HFFc6 (cell line): ENCODE data around the gene LRRN2. TPM values are rescaled to one million over a fixed set of nuclear protein-coding genes. Genes with fewer than 3 reads are reported as not detected.

Source experiments
- DNase-seq: peaks from one replicate; pipeline ENCODE4 v3.0.0-alpha.2; 2018
- H3K27ac Mint-ChIP-seq: 2 replicates; pipeline ENCODE4 v1.8.0; 2020; ENCODE audit warnings: mild to moderate bottlenecking, mixed read lengths
- H3K27me3 Mint-ChIP-seq: 2 replicates; pipeline ENCODE4 v1.8.0; 2021; ENCODE audit warnings: mild to moderate bottlenecking, moderate library complexity, mixed read lengths; ENCODE audit not compliant: insufficient read depth
- H3K36me3 Mint-ChIP-seq: 2 replicates; pipeline ENCODE4 v1.8.0; 2021; ENCODE audit warnings: low read depth, mixed read lengths
- H3K4me1 Mint-ChIP-seq: 2 replicates; pipeline ENCODE4 v1.8.0; 2020; ENCODE audit warnings: low read depth, mixed read lengths
- H3K4me3 Mint-ChIP-seq: 2 replicates; pipeline ENCODE4 v1.8.0; 2020; ENCODE audit warnings: mild to moderate bottlenecking, moderate library complexity, mixed read lengths
- H3K9me3 Mint-ChIP-seq: 2 replicates; pipeline ENCODE4 v1.8.0; 2020; ENCODE audit warnings: mild to moderate bottlenecking, mixed read lengths
- total RNA-seq, 6 experiments: library from RNA; stranded (reverse); fragmentation: NEBNext Ultra II Directional; extraction: Animal tissue kit (Norgen Biotek cat#: 25700); gene quantifications; 2 replicates in 1 of 6; 3 replicates in 5 of 6; pipeline ENCODE4 v1.2.3, GENCODE V29; 2021
- TF ChIP-seq, protein P1 (sequence below): fragments of 200-600 bp; sonication (generic); IDR thresholded peaks from 2 replicates; pipeline ENCODE4 v1.5.0; 2021; ENCODE audit warnings: antibody characterized with exemption, mild to moderate bottlenecking

LRRN2 gene
- total RNA-seq, 6 experiments from 2014 or later, result not detected

DNA sequence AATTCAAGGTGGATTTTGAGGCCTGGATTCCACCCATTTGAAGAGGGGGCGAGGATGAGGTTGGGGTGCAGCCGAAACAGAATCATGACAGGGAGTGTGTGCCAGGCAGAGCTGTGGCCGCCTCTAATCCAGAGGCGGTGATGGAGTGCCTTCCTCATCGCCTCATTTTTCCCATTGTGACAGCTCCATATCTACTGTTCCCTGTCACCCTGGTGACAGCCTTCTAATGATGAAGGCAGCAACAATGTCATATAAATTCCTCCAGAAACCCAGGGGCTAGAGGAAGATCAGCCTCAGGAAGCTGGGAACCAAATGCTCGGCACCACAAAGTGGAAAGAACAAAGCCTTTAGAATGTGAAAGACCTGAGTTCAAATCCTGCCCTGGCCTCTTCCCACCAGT is 42.0 kb downstream of the LRRN2 start:
- Mint-ChIP-seq H3K4me3 (no peak overlapping the region), H3K27ac (no peak overlapping the region), H3K27me3 (peaks cover 33% of the 10 kb centered on the region), H3K4me1 (peaks cover 7% of the 10 kb centered on the region), H3K9me3 (no peaks in the 10 kb centered on the region), H3K36me3 (no peaks in the 10 kb centered on the region)
- TF ChIP-seq, protein P1, sequence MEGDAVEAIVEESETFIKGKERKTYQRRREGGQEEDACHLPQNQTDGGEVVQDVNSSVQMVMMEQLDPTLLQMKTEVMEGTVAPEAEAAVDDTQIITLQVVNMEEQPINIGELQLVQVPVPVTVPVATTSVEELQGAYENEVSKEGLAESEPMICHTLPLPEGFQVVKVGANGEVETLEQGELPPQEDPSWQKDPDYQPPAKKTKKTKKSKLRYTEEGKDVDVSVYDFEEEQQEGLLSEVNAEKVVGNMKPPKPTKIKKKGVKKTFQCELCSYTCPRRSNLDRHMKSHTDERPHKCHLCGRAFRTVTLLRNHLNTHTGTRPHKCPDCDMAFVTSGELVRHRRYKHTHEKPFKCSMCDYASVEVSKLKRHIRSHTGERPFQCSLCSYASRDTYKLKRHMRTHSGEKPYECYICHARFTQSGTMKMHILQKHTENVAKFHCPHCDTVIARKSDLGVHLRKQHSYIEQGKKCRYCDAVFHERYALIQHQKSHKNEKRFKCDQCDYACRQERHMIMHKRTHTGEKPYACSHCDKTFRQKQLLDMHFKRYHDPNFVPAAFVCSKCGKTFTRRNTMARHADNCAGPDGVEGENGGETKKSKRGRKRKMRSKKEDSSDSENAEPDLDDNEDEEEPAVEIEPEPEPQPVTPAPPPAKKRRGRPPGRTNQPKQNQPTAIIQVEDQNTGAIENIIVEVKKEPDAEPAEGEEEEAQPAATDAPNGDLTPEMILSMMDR, result no peak
- DNase-seq, result no peak

DNA sequence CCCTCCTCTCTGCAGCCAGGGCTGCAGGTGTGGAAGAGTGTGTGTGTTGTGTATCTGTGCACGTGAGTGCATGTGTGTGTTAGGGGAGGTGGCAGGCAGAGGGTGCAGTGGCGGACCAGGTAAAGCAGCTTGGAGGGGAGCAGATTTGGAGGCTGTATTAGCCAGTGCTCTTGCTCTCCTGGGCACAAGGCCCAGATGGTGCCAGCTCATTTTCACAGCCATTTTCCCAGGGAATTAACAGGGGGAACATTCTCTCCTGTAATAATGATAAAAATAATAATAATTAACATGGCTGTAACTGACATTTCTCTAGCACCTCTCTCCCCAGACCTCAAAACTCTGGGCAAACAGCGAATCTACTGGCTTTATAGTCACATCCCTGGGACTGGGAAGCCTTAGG is 43.6 kb downstream of the LRRN2 start:
- Mint-ChIP-seq H3K9me3 (no peaks in the 10 kb centered on the region), H3K4me1 (peaks cover under 1% of the 10 kb centered on the region), H3K36me3 (no peaks in the 10 kb centered on the region), H3K27ac (no peak overlapping the region), H3K4me3 (no peak overlapping the region), H3K27me3 (peaks cover 34% of the 10 kb centered on the region)
- TF ChIP-seq, protein P1, result no peak
- DNase-seq, result no peak

DNA sequence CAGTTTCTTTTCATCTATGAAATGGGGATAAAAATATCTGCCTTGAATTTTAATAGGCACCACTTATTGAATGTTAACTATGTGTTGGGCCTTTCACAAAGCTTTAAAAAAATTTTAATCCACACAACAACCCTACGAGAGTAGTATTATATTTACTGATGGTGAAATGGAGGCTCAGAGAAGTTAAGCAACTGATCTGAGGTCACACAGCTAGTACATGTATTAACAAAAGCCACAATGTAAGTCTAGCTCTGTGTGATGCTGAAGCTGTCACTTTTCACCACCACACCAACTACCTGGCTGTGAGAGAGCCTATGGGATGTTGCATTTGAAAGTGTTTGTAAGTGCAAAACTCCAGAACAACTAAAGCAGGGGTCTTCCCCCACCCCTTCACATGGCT is 44.1 kb downstream of the LRRN2 start:
- TF ChIP-seq, protein P1, result no peak
- H3K27ac Mint-ChIP-seq, result no peak overlapping the region
- no peak for DNase-seq
- H3K4me1 Mint-ChIP-seq, result no peaks in the 10 kb centered on the region
- no peak overlapping the region for H3K4me3 Mint-ChIP-seq
- H3K9me3 Mint-ChIP-seq, result no peaks in the 10 kb centered on the region
- peaks cover 37% of the 10 kb centered on the region for H3K27me3 Mint-ChIP-seq
- no peaks in the 10 kb centered on the region for H3K36me3 Mint-ChIP-seq

DNA sequence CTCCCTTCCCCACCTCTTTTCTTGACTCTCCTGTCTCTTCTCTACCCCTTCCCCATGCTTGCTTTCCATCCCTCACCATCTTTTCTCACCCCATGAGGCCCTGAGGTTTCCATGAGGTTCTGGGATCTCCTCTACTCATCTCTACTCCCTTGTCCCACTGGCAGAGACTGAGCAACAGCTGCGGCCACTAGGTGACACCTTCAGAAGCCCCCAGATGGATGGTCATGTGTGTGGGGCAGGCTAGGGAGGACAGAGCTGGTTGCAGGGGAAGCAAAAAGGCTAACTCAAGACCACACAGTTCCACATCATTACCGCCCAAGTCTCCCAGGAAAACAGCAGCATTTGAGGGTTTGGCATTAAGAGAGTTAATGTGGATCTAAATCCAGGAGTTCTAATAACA is 45.0 kb downstream of the LRRN2 start:
- TF ChIP-seq, protein P1, result no peak
- Mint-ChIP-seq H3K27ac (no peak overlapping the region), H3K36me3 (no peaks in the 10 kb centered on the region), H3K9me3 (no peaks in the 10 kb centered on the region), H3K4me3 (no peak overlapping the region), H3K27me3 (peaks cover 37% of the 10 kb centered on the region), H3K4me1 (no peaks in the 10 kb centered on the region)
- no peak for DNase-seq

DNA sequence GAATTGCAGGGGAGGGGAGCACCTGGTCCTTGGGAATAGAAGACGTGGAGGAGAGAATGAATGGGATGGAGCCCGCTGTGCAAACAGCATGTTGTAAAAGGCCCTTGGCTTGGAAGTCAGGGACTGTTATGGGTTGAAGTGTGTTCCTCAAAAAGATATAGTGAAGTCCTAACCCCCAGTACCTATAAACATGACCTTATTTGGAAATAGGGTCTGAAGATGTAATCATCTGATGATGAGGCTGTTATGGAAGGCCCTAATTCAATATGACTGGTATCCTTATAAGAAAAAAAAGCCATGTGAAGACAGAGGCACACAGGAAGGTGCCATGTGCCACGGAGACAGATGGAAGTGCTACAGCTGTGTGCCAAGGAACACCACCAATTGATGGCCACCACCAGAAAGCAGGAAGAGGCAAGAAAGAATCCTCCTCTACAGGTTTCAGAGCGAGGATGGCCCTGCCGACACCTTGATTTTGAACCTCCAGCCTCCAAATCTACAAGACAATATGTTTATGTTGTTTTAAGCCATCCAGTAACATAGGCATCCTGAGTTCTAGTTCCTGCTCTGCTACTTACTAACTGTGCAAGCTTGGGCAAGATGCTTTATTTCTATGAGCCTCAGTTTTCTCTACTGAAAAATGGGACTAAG is 51.2 kb downstream of the LRRN2 start:
- Mint-ChIP-seq H3K9me3 (no peaks in the 10 kb centered on the region), H3K27ac (no peak overlapping the region), H3K4me1 (no peaks in the 10 kb centered on the region), H3K36me3 (no peaks in the 10 kb centered on the region), H3K27me3 (peaks cover 40% of the 10 kb centered on the region), H3K4me3 (no peak overlapping the region)
- DNase-seq, result no peak
- TF ChIP-seq, protein P1, result no peak
